ENCODE measurements around the gene SUSD5. TPM values are rescaled to one million over a fixed set of nuclear protein-coding genes. Genes with fewer than 3 reads are reported as not detected.

SUSD5 gene
- total RNA-seq, 1 experiment from 2014 or later: 1.2 TPM

DNA sequence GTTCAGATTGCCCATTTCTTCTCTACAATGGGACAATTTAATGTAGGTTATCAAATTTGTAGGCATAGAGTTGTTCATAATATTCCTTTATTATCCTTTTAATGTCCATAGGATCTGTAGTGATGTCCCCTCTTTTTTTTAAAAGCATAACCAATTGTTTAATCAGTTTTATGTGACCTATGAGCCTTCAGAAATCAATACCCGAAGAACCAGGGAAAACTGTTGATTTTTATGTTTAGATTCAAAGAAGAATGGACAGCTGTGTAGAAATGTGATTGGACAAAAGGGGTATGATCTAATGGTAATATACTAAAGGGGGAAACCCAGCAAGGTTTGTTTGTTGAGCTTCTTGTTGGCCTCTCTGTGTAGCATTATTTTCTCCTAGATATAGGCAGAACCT lies 39.5 kb downstream of the SUSD5 start:
- DNase-seq (ENCODE audit: low spot score) (no peak), ATAC-seq (no peak)
- ChIA-PET POLR2A (no interaction called here), CTCF (interaction anchor here (1.8 kb wide), 1 partner anchor 35 kb away, joined by 4 read pairs; no protein-coding TSS in a partner anchor)
- no peak overlapping the region for H3K4me3 Mint-ChIP-seq
- peaks cover 27% of the 10 kb centered on the region; the same call in 1 of the 2 replicates for H3K9me3 Mint-ChIP-seq
- no peaks in the 10 kb centered on the region for H3K27me3 Mint-ChIP-seq (ENCODE audit: low read depth)
- no peaks in the 10 kb centered on the region for H3K4me1 Mint-ChIP-seq
- no peak for TF ChIP-seq MYBL2 (CRISPR knock-in tag; IDR thresholded peaks at IDR 0.05)
- TF ChIP-seq GTF2I (CRISPR knock-in tag; conservative IDR thresholded peaks at IDR 0.05): no peak
- TF ChIP-seq, protein P1, sequence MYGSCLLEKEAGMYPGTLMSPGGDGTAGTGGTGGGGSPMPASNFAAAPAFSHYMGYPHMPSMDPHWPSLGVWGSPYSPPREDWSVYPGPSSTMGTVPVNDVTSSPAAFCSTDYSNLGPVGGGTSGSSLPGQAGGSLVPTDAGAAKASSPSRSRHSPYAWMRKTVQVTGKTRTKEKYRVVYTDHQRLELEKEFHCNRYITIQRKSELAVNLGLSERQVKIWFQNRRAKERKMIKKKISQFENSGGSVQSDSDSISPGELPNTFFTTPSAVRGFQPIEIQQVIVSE (CRISPR knock-in tag; IDR thresholded peaks at IDR 0.05; ENCODE audit: borderline replicate concordance): no peak
- TF ChIP-seq, protein P2, sequence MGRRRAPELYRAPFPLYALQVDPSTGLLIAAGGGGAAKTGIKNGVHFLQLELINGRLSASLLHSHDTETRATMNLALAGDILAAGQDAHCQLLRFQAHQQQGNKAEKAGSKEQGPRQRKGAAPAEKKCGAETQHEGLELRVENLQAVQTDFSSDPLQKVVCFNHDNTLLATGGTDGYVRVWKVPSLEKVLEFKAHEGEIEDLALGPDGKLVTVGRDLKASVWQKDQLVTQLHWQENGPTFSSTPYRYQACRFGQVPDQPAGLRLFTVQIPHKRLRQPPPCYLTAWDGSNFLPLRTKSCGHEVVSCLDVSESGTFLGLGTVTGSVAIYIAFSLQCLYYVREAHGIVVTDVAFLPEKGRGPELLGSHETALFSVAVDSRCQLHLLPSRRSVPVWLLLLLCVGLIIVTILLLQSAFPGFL (CRISPR knock-in tag; IDR thresholded peaks at IDR 0.05; ENCODE audit: borderline replicate concordance): no peak
- TF ChIP-seq TCF7 (CRISPR knock-in tag; IDR thresholded peaks at IDR 0.05; ENCODE audit: low read depth): no peak
- TF ChIP-seq E2F5 (CRISPR knock-in tag; IDR thresholded peaks at IDR 0.05): no peak
- no peak for TF ChIP-seq PRDM15 (CRISPR knock-in tag; IDR thresholded peaks at IDR 0.05)
- H3K36me3 Mint-ChIP-seq: no peaks in the 10 kb centered on the region
- no peak overlapping the region for H3K27ac Mint-ChIP-seq

DNA sequence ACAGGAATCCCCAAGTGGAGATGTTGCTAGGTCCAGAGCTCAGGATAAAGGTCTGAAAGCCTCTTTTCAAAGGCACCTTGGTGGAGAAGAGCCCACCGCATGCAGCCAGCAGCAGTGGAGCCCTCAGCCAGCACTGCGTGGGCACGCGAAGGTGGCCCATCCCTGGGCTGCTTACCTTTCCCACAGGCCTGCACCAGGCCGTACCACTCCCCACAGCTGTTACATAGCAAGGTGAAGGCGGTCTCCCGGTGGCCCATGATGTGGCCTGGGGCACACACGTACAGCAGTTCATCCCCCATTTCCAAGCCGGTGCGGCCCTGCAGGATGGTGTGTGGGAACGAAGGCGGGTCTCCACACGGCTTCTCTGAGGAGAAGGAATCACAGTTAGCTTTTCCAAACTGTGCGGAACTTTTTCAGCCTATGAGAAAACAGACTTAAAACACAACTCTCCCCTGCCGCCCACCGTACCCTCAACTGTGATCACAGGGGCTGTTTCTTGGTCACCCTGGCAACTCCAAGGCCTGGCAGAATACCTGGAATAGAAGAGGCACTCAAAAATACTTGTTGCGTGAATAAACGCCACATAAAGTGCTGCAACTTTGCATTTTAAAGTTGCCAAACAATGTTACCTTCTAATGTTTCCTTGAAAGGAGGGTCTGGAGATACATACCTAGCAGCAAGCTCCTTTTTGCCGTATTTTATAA lies 43.7 kb downstream of the SUSD5 start:
- Mint-ChIP-seq H3K27ac (no peak overlapping the region), H3K9me3 (peaks cover 14% of the 10 kb centered on the region; the same call in 1 of the 2 replicates), H3K36me3 (no peaks in the 10 kb centered on the region), H3K27me3 (ENCODE audit: low read depth) (no peaks in the 10 kb centered on the region), H3K4me3 (no peak overlapping the region), H3K4me1 (no peaks in the 10 kb centered on the region)
- no peak for ATAC-seq
- CTCF ChIA-PET: interaction anchor here (1.1 to 1.7 kb wide), 2 partner anchors 30 to 198 kb away, joined by 4 read pairs; no protein-coding TSS in a partner anchor
- no peak for DNase-seq (ENCODE audit: low spot score)
- POLR2A ChIA-PET: no interaction called here
- TF ChIP-seq SP1 (CRISPR knock-in tag; conservative IDR thresholded peaks at IDR 0.05) (no peak), CBFB (CRISPR knock-in tag; IDR thresholded peaks at IDR 0.05; ENCODE audit: low read depth) (no peak), PRRX2 (CRISPR knock-in tag; IDR thresholded peaks at IDR 0.05) (no peak), TEAD1 (CRISPR knock-in tag; IDR thresholded peaks at IDR 0.05) (no peak), NFE2L1 (CRISPR knock-in tag; IDR thresholded peaks at IDR 0.05) (no peak), MYBL2 (CRISPR knock-in tag; IDR thresholded peaks at IDR 0.05) (no peak)
- TF ChIP-seq, protein P3, sequence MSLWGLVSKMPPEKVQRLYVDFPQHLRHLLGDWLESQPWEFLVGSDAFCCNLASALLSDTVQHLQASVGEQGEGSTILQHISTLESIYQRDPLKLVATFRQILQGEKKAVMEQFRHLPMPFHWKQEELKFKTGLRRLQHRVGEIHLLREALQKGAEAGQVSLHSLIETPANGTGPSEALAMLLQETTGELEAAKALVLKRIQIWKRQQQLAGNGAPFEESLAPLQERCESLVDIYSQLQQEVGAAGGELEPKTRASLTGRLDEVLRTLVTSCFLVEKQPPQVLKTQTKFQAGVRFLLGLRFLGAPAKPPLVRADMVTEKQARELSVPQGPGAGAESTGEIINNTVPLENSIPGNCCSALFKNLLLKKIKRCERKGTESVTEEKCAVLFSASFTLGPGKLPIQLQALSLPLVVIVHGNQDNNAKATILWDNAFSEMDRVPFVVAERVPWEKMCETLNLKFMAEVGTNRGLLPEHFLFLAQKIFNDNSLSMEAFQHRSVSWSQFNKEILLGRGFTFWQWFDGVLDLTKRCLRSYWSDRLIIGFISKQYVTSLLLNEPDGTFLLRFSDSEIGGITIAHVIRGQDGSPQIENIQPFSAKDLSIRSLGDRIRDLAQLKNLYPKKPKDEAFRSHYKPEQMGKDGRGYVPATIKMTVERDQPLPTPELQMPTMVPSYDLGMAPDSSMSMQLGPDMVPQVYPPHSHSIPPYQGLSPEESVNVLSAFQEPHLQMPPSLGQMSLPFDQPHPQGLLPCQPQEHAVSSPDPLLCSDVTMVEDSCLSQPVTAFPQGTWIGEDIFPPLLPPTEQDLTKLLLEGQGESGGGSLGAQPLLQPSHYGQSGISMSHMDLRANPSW (CRISPR knock-in tag; conservative IDR thresholded peaks at IDR 0.05; ENCODE audit: low read depth): no peak
